GM10847 (cell line): ENCODE data around the gene C19orf33.

ENCODE experiments used
- POLR2A ChIP-seq: IDR thresholded peaks from 2 replicates; pipeline ENCODE4 v1.6.1; 2011; ENCODE audit not compliant: insufficient read length; ENCODE audit errors: extremely low read depth

The C19orf33 gene

DNA sequence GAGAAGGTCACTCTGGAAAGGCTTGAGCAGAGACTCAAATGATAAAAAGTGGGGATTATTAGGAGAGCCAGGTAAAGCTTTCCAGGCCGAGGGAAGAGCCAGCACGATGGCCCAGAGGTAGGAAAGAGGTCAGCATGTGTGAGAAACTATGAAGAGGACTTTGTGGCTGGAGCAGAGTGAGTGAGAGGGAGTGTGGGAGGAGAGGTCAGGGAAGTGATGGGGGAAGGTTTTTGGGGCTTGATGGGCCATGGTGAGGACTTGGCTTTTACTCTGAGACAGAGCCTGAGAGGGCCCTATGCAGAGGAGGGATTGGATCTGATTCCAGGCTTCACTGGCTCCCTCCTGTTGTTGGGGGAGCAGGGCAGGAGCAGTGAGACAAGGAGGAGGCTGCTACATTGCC is 36.9 kb downstream of the C19orf33 start:
- no peak for TF ChIP-seq POLR2A

DNA sequence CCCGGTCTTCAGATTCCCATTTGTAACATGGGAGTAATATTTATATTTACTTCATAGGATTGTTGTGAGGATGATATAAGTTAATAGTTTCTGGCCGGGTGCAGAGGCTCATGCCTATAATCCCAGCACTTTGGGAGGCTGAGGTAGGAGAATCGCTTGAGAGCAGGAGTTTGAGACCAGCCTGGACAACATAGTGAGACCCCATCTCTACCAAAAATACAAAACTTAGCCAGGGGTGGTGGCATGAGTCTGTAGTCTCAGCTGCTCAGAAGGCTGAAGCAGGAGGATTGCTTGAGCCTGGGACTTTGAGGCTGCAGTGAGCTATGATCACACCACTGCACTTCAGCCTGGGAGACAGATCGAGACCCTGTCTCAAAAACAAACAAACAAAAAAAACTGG is 42.8 kb downstream of the C19orf33 start:
- no peak for TF ChIP-seq POLR2A

DNA sequence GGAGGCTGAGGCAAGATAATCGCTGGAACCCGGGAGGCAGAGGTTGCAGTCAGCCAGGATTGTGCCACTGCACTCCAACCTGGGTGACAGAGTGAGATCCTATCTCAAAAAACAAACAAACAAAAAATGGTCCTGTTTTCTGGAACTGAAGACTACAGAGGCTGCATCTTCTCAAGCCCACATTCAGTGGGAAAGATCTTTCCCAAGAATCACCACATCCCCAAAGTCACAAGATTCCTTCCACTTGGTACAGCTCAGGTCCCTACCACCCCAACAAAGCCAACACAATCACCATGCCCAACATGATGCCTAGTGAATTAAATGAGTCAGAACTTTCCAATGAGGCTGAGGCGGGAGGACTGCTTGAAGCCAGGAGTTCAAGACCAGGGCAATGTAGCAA is 46.8 kb downstream of the C19orf33 start:
- TF ChIP-seq POLR2A = no peak

DNA sequence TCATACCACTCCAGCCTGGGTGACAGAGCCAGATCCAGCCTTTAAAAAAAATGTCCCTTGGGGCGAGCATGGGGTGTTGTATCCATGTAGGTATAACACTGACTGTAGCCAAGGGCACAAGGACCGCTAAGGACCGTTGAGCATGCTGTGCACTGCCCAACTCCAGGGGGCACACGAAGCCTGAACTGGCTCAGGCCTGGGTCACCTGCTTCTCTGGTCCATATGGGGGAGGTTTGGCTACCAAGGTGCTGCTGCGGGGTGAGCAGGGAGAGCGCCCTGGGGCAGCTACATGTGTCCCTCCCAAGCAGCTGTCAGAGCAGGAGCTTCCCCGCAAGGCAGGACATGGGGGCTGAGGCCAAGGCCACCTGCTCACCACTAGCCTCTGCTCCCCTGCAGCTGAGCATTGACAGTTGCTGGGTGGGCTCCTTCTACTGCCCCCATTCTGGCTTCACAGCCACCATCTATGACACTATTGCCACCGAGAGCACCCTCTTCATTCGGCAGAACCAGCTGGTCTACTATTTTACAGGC is 47.9 kb downstream of the C19orf33 start:
- no peak for TF ChIP-seq POLR2A

DNA sequence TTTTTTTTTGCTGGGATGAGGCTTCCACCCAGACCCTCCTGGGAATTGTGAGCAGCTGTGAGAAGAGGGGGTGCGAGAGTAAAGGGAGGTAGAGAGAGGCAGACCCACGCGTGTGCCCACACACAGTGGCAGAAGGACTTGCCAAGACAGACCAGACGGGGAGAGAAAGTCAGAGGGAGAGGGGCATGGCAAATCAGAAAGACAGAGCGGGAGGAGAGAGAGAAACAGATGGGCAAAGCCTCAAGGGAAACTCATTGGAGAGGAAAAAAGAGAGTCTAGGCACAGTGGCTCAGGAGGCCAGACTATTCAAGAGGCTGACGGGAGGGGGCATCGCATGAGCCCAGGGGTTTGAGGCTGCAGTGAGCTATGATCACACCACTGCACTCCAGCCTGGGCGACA is 48.6 kb downstream of the C19orf33 start:
- TF ChIP-seq POLR2A = no peak
